Activated T-cell treated with anti-CD3 and anti-CD28 coated beads, Interleukin-2, amount 50 U/mL, for 72 hours (primary cell): ENCODE data around the gene GPC3. TPM values are rescaled to one million over a fixed set of nuclear protein-coding genes. Genes with fewer than 3 reads are reported as not detected.
"Not testable (repeated sequence)": the region's sequence is repeated elsewhere in the genome, so short reads cannot be mapped to it uniquely, and the experiment has no call there.

Source experiments
- ATAC-seq, 2 donors: fragments of 150-1000 bp; cut with Tn5 transposase; replicated peaks in 1 of 2; 2 replicates each; pipeline ENCODE4 v1.10.0; 2021; ENCODE audit warnings: moderate library complexity in 2 of 2, mild to moderate bottlenecking in 1 of 2
- DNase-seq, 2 donors: peaks; one replicate each; pipeline ENCODE4 v3.0.0; 2021 to 2022; ENCODE audit warnings: mixed read lengths in 1 of 2
- H3K27ac Mint-ChIP-seq: one replicate; pipeline ENCODE4 v1.8.0; 2022; ENCODE audit warnings: mild to moderate bottlenecking, moderate library complexity, mixed read lengths
- H3K27me3 Mint-ChIP-seq: one replicate; pipeline ENCODE4 v1.8.0; 2022; ENCODE audit warnings: low read depth, mixed read lengths
- H3K36me3 Mint-ChIP-seq, 2 donors: one replicate each; pipeline ENCODE4 v1.8.0; 2022; ENCODE audit warnings: mixed read lengths in 2 of 2, mild to moderate bottlenecking in 1 of 2; ENCODE audit not compliant: insufficient read depth in 2 of 2
- H3K4me1 Mint-ChIP-seq: one replicate; pipeline ENCODE4 v1.8.0; 2022; ENCODE audit warnings: low read depth, mixed read lengths
- H3K4me3 Mint-ChIP-seq, 2 donors: one replicate each; pipeline ENCODE4 v1.8.0; 2022; ENCODE audit warnings: mild to moderate bottlenecking in 2 of 2, mixed read lengths in 2 of 2, moderate library complexity in 2 of 2
- H3K9me3 Mint-ChIP-seq, 2 donors: one replicate each; pipeline ENCODE4 v1.8.0; 2022; ENCODE audit warnings: mixed read lengths in 2 of 2
- total RNA-seq, 2 donors: library from RNA; stranded (reverse); gene quantifications; one replicate each; pipeline ENCODE4 v1.2.3, GENCODE V29; 2022

GPC3 gene
- total RNA-seq, 2 donors from 2014 or later, result 0.39 to 0.41 TPM

GRCh38 chrX:133633162-133633561, 352.2 kb downstream of the GPC3 start:
- H3K9me3 Mint-ChIP-seq, result no peaks in the 10 kb centered on the region
- no peaks in the 10 kb centered on the region for H3K36me3 Mint-ChIP-seq
- DNase-seq (no peak), ATAC-seq (no peak)
- H3K4me1 Mint-ChIP-seq, result no peaks in the 10 kb centered on the region
- H3K27me3 Mint-ChIP-seq, result peaks cover 39% of the 10 kb centered on the region
- H3K4me3 Mint-ChIP-seq, result no peak overlapping the region
- no peak overlapping the region for H3K27ac Mint-ChIP-seq

- ATAC-seq, result no peak
- Mint-ChIP-seq H3K4me1 (no peaks in the 10 kb centered on the region), H3K27me3 (peaks cover 33% of the 10 kb centered on the region), H3K9me3 (no peaks in the 10 kb centered on the region), H3K4me3 (no peak overlapping the region), H3K36me3 (no peaks in the 10 kb centered on the region), H3K27ac (no peak overlapping the region)
- DNase-seq, result no peak
These were observed 355.0 kb downstream of the GPC3 start for GRCh38 chrX:133630362-133630761.

- Mint-ChIP-seq H3K36me3 (no peaks in the 10 kb centered on the region), H3K4me1 (no peaks in the 10 kb centered on the region), H3K9me3 (no peaks in the 10 kb centered on the region), H3K4me3 (no peak overlapping the region), H3K27ac (no peak overlapping the region), H3K27me3 (peaks cover 30% of the 10 kb centered on the region)
- ATAC-seq, result no peak
- DNase-seq, result no peak
These were observed 357.7 kb downstream of the GPC3 start for GRCh38 chrX:133627673-133628072.

- not testable (repeated sequence) for H3K4me1 Mint-ChIP-seq, H3K9me3 Mint-ChIP-seq, ATAC-seq, DNase-seq, H3K4me3 Mint-ChIP-seq, H3K36me3 Mint-ChIP-seq, H3K27ac Mint-ChIP-seq
- peaks cover 12% of the 10 kb centered on the region for H3K27me3 Mint-ChIP-seq
These were observed 364.0 kb downstream of the GPC3 start for GRCh38 chrX:133621384-133621783.

GRCh38 chrX:133611676-133612075, 373.7 kb downstream of the GPC3 start:
- Mint-ChIP-seq H3K36me3 (peaks cover 0 to 2% of the 10 kb centered on the region in 2 donors), H3K9me3 (peaks cover 2 to 7% of the 10 kb centered on the region in 2 donors), H3K4me3 (no peak overlapping the region), H3K4me1 (no peaks in the 10 kb centered on the region), H3K27me3 (peaks cover 22% of the 10 kb centered on the region), H3K27ac (no peak overlapping the region)
- DNase-seq, result no peak
- no peak for ATAC-seq

- no peak for ATAC-seq
- Mint-ChIP-seq H3K4me3 (no peak overlapping the region), H3K27ac (no peak overlapping the region), H3K4me1 (no peaks in the 10 kb centered on the region), H3K36me3 (peaks cover 0 to 2% of the 10 kb centered on the region in 2 donors), H3K27me3 (peaks cover 22% of the 10 kb centered on the region), H3K9me3 (peaks cover 2 to 7% of the 10 kb centered on the region in 2 donors)
- no peak for DNase-seq
These were observed 375.3 kb downstream of the GPC3 start for GRCh38 chrX:133610056-133610455.

GRCh38 chrX:133609166-133609565, 376.2 kb downstream of the GPC3 start:
- H3K4me1 Mint-ChIP-seq, result no peaks in the 10 kb centered on the region
- peaks cover 0 to 2% of the 10 kb centered on the region in 2 donors for H3K36me3 Mint-ChIP-seq
- H3K27ac Mint-ChIP-seq, result no peak overlapping the region
- H3K4me3 Mint-ChIP-seq, result no peak overlapping the region
- peaks cover 22% of the 10 kb centered on the region for H3K27me3 Mint-ChIP-seq
- H3K9me3 Mint-ChIP-seq, result peaks cover 2 to 4% of the 10 kb centered on the region in 2 donors
- ATAC-seq (no peak), DNase-seq (no peak)

GRCh38 chrX:133608406-133608805, 377.0 kb downstream of the GPC3 start:
- ATAC-seq (no peak), DNase-seq (no peak)
- no peak overlapping the region for H3K4me3 Mint-ChIP-seq
- H3K27ac Mint-ChIP-seq, result no peak overlapping the region
- no peaks in the 10 kb centered on the region for H3K4me1 Mint-ChIP-seq
- H3K27me3 Mint-ChIP-seq, result peaks cover 30% of the 10 kb centered on the region
- H3K36me3 Mint-ChIP-seq, result no peaks in the 10 kb centered on the region
- H3K9me3 Mint-ChIP-seq, result peaks cover 0 to 4% of the 10 kb centered on the region in 2 donors

GRCh38 chrX:133607419-133608348, 377.7 kb downstream of the GPC3 start:
- Mint-ChIP-seq H3K9me3 (peaks cover 0 to 4% of the 10 kb centered on the region in 2 donors), H3K36me3 (no peaks in the 10 kb centered on the region), H3K27ac (no peak overlapping the region), H3K4me1 (no peaks in the 10 kb centered on the region), H3K27me3 (peaks cover 33% of the 10 kb centered on the region), H3K4me3 (no peak overlapping the region)
- no peak for DNase-seq
- ATAC-seq, result no peak

- ATAC-seq, result no peak
- Mint-ChIP-seq H3K4me3 (no peak overlapping the region), H3K36me3 (no peaks in the 10 kb centered on the region), H3K27ac (no peak overlapping the region), H3K9me3 (no peaks in the 10 kb centered on the region), H3K4me1 (no peaks in the 10 kb centered on the region), H3K27me3 (peaks cover 29% of the 10 kb centered on the region)
- no peak for DNase-seq
These were observed 378.4 kb downstream of the GPC3 start for GRCh38 chrX:133606990-133607389.

- H3K27me3 Mint-ChIP-seq, result peaks cover 34% of the 10 kb centered on the region
- no peaks in the 10 kb centered on the region for H3K4me1 Mint-ChIP-seq
- H3K27ac Mint-ChIP-seq, result no peak overlapping the region
- no peaks in the 10 kb centered on the region for H3K9me3 Mint-ChIP-seq
- no peak overlapping the region for H3K4me3 Mint-ChIP-seq
- no peaks in the 10 kb centered on the region for H3K36me3 Mint-ChIP-seq
- no peak for ATAC-seq
- DNase-seq, result no peak
These were observed 380.6 kb downstream of the GPC3 start for GRCh38 chrX:133604801-133605200.

GRCh38 chrX:133602881-133603280, 382.5 kb downstream of the GPC3 start:
- no peak for DNase-seq
- H3K27me3 Mint-ChIP-seq, result peaks cover 40% of the 10 kb centered on the region

GRCh38 chrX:133601116-133601515, 384.3 kb downstream of the GPC3 start:
- no peak overlapping the region for H3K4me3 Mint-ChIP-seq

More at GRCh38 chrX:133602881-133603280, 382.5 kb downstream of the GPC3 start:
- no peaks in the 10 kb centered on the region for H3K36me3 Mint-ChIP-seq
- no peak overlapping the region for H3K4me3 Mint-ChIP-seq
- ATAC-seq, result no peak
- no peak overlapping the region for H3K27ac Mint-ChIP-seq
- H3K4me1 Mint-ChIP-seq, result peaks cover 5% of the 10 kb centered on the region
- H3K9me3 Mint-ChIP-seq, result no peaks in the 10 kb centered on the region

GRCh38 chrX:133600536-133600935, 384.9 kb downstream of the GPC3 start:
- peaks cover 5% of the 10 kb centered on the region for H3K4me1 Mint-ChIP-seq
- no peak overlapping the region for H3K27ac Mint-ChIP-seq
- DNase-seq, result no peak
- H3K36me3 Mint-ChIP-seq, result no peaks in the 10 kb centered on the region
- H3K27me3 Mint-ChIP-seq, result peaks cover 40% of the 10 kb centered on the region
- ATAC-seq, result no peak
- no peak overlapping the region for H3K4me3 Mint-ChIP-seq
- H3K9me3 Mint-ChIP-seq, result no peaks in the 10 kb centered on the region

More at GRCh38 chrX:133601116-133601515, 384.3 kb downstream of the GPC3 start:
- Mint-ChIP-seq H3K27ac (no peak overlapping the region), H3K4me1 (peaks cover 5% of the 10 kb centered on the region), H3K36me3 (no peaks in the 10 kb centered on the region), H3K27me3 (peaks cover 40% of the 10 kb centered on the region), H3K9me3 (no peaks in the 10 kb centered on the region)
- ATAC-seq, result no peak
- no peak for DNase-seq
